Stimulated activated naive CD4-positive, alpha-beta T cell treated with Interleukin-2 at 50 U/mL for 16 hours (primary cell): ENCODE data around the gene PRKCI.
"Not testable (repeated sequence)": the region's sequence is repeated elsewhere in the genome, so short reads cannot be mapped to it uniquely, and the experiment has no call there.

ENCODE experiments used
- DNase-seq: peaks from one replicate; lab custom pipeline; 2025; lab: John Stamatoyannopoulos, UW

Gene PRKCI

GRCh38 chr3:170290194-170290593, 68.0 kb downstream of the PRKCI start:
- no peak for DNase-seq

DNA sequence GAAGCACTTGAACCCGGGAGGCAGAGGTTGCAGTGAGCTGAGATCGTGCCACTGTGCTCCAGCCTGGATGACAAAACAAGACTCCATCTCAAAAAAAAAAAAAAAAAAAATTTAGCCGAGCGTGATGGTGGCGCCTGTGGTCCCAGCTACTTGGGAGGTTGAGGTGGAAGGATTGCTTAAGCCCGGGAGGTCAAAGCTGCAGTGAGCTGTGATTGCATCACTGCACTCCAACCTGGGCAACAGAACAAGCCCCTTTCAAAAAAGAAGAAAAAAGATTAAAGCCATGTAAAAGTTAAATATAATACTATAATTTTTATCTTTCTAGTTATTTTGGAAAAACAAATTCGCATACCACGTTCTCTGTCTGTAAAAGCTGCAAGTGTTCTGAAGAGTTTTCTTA, 73.4 kb downstream of the PRKCI start:
- no peak for DNase-seq

DNA sequence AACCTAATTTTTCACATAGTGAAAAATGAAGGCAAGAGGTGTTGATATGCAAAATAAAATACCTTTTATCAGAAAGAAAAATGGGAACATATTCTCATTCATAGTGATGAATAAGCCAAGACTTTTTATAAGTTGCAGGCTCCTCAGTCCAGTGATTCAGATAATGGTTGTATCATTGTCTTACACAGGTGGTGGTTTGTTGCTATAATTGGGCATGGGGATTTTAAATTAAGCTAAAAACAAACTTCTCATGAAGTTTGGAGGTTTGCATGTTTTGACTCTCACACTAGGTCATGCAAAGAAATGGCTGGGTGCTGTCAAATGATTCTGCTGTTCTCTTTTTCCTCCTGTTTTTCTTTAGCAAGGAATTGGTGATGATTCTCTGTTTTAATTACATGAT, 74.5 kb downstream of the PRKCI start:
- no peak for DNase-seq

DNA sequence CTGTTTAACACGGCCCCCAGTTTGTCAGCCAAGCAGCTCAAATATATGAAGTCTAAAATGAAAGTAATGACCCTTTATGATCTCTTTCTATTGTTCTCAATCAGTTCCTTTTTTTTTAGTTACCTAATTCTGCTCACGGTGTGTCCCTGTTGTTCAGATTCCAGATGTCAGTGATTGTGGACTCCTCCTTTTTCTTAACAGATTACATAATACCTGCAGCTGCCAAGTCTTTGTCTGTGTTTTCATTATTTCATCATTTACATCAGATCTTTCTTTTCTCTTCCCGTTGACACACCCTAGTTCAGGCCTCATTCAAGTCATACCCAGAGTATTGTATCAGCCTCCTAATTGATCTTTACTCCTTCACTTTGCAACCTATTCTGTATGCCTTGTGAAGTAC, 79.2 kb downstream of the PRKCI start:
- DNase-seq, result no peak

GRCh38 chr3:170302008-170302407, 79.8 kb downstream of the PRKCI start:
- no peak for DNase-seq

- no peak for DNase-seq
Measured at GRCh38 chr3:170306015-170306414, 83.8 kb downstream of the PRKCI start.

DNA sequence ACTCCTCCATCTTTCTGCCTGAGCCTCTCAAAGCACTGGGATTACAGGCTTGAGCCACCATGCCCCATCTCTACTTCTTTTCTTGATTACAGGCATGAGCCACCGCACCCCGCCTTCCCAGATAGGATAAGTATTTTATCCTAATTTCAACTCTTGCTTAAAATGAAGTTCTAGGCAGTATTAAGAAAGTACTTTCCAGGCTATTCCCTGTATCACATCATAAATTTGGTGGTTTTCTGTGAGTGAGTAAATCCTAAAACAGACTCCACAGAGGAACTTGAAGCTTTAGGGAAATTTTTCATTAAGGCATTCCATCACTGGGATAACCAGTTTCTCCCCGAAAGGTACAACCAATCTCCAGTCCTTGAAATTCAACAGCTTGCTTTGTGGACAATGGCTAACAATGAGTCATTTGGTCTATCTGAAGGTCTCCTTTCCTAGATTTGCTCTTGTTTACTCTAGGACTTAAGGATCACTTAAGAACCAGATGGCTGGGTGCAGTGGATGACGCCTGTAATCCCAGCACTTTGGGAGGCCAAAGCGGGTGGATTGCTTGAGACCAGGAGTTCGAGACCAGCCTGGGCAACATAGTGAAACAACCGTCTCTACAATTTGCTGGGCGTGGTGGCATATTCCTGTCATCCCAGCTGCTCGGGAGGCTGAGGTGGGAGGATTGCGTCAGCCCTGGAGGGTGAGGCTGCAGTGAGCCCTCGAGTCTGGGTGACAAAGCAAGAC, 85.6 kb downstream of the PRKCI start:
- no peak for DNase-seq

DNA sequence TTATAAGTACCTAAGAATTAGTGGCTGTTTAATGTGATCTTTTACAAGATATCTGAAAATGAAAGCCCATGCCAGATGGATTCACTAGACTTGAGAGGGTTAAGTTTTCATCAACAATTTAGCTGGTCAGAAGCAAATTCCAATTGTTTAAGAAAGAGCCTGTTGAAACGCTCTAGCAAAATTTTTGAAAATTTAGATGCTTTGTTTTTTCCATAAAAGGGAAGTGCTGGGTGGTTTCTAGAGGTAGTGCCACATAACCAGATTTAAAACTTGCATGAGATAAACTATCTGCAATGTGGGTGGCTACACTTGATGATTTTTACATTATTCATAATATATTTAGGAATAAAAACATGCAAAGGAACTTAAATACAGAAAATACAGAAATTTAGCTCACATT, 86.8 kb downstream of the PRKCI start:
- no peak for DNase-seq

DNA sequence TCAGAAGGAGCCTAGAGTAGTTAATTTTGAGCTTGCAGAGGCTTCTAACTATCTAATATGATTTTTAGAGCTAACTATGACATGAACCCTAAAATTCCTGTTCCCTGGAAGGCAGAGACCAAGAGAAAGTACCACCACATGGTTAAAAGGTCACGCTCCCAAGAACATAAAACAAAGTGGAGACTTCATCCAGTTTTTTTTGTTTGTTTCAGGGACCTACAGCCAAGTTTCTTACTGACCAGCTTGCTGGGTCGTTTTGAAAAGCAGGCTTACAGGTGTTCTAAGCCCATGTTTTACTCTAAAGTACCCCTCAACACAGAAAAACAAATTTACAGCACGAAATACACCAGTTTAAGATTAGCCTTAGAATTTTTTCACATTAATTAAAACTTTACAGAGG, 95.7 kb downstream of the PRKCI start:
- DNase-seq, result no peak

GRCh38 chr3:170320461-170321121, 98.4 kb downstream of the PRKCI start:
- no peak for DNase-seq

GRCh38 chr3:170321321-170322034, 99.3 kb downstream of the PRKCI start:
- DNase-seq, result no peak

DNA sequence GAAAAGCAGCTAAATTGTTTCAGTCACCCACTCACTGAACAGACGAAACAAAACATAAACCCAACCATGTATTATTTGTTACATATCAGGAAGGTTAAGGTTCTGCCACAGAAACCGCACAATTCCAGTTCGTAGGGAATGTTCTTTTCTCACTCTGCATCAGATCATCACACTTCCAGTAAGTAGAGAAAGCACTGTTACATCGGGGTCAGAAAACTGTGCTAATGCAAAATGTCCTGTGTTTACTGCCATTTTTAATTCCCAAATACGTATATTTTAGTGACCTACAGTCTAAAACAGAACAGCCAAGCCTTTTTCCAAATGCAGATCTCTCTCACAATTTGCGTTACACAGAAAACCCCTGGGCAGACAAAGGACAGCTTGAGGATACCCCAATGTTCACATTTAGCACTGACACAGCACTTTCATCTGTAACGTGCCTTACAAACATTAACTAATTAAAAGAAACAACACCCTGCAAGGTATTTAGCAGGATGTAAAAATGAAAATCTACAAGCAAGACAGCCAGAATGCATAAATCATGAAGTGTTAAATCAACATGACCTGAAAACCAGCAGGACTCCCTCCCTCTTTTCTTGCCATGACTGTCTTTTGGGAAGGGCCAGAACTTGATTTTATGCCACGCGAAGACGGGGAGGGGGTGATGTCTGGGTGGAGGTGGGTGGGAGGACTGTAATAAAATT, 100.5 kb downstream of the PRKCI start:
- DNase-seq, result no peak

DNA sequence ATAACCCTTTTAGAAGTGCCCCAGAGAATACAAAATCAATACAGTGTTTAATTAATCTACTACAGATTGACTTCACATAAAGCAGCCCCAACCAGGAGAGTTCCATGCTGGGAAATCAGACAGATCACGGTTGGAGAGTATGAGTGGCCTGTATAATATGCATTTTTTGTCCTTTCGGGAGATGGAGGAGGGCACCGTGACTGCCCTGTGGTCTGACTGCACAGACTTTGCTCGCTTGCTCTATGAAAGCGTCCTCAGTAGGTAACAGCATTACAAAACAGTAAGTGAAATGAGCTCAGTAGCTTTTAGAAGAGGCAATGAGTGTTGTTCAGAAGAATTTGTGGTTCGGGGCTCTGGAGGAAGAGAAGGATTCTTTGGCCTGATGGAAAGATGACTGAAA, 101.1 kb downstream of the PRKCI start:
- no peak for DNase-seq

- DNase-seq, result no peak
Measured at GRCh38 chr3:170324962-170325361, 102.7 kb downstream of the PRKCI start.

DNA sequence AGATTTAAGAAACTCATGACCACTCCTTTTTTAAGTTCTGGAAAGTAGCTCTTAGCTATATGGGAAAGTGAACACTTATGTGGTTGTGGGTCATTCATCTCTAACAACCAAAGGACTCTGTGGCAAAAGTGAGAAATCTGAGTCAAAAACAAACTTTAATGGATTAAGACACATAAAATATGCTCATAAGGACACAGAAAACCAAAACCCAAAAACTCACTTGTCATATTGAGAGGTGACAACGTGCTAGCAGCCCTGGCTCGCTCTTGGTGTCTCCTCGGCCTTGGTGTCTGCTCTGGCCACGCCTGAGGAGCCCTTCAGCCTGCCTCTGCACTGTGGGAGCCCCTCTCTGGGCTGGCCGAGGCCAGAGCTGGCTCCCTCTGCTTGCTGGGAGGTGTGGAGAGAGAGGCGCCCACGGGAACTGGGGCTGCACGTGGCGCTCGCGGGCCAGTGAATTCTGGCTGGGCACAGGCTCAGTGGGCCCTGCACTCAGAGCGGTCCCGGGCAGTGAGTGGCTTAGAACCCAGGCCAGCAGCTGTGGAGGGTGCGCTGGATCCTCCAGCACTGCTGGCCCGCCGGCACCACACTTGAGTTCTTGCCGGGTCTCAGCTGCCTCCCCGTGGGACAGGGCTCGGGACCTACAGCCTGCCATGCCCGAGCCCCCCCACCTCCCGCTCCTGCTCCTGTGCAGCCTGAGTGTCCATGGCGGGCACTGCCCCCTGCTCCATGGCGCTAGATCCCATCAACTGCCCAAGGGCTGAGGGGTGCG, 105.0 kb downstream of the PRKCI start:
- DNase-seq, result no peak

DNA sequence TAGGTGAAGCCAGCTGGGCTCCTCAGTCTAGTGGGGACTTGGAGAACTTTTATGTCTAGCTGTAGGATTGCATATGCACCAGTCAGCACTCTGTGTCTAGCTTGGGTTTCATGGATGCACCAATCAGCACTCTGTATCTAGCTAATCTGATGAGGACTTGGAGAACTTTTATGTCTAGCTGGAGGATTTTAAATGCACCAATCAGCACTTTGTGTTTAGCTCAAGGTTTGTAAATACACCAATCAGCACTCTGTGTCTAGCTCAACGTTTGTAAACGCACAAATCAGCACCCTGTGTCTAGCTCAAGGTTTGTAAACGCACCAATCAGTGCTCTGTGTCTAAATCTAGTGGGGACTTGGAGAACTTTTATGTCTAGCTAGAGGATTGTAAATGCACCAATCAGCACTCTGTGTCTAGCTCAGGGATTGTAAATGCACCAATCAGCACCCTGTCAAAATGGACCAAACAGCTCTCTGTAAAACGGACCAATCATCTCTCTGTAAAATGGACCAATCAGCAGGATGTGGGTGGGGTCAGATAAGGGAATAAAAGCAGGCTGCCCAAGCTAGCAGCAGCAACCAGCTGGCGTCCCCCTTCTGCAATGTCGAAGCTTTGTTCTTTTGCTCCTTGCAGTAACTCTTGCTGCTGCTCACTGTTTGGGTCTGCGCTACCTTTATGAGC, 105.8 kb downstream of the PRKCI start:
- not testable (repeated sequence) for DNase-seq

- no peak for DNase-seq
Measured at GRCh38 chr3:170330366-170330765, 108.1 kb downstream of the PRKCI start.

DNA sequence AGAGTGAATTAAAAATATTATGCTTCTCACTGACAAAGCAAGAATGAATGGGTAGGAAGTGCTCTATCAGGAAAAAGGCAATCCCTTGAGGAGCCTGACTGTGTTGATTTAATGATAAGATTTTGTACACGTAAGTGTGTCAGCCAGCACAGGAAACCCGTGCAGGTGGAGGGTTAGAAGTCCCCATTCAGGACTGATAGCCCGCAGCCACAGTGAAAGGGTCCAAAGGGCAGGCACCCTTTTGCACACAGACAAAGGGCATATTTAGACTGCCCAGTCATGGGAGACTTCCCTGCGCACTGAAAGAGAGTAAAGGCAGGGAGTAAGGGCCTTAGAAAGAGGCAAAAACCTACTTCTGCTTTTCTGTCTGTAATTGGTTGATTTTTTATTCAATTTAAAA, 108.9 kb downstream of the PRKCI start:
- no peak for DNase-seq

DNA sequence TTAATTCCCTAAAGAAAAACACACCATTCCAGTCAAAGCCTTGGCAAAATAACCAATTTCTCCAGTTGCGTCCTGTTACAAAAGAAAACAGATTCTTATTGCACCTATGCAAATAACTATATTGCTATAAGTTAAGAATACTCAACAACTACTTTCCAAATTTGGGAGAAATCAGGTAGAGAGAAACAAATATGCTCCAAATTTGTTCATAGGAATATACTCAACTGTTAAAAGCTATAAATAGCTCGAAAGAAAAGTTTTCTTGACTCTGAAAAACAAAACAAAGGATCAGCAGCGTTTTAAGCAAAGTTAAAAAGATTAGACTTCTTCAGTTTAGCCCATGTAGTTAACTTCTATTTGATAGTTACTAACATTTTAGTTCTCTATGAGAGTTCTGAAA, 115.2 kb downstream of the PRKCI start:
- DNase-seq, result no peak

DNA sequence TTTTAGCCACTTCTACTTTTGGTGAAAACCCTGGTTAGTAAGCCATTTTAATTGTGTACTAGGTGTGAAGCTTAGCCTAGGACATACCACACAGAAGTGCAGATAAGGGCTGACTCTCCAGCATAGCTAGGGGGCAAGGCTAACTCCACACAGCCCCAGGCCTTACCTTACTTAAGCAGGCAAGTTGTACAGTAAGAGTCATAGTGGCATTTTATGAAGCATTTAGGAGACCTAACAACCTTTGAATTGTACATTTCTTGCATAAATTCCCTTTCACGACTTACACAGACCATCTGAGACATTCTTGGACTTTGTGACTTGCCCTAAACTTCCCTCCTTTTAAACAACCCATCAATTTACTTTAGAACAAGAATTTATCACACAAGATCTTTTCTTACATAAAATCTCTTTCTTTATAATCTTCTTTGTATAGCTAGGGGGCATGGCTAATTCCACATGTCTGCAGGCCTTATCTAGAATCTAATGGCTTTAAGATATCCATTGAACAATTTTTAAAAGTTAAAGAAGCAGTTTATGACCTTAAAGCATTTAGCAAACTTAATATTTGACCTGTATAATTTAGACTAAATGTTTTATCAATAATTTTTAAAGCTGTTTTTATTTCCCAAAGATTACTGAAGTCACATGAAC, 116.6 kb downstream of the PRKCI start:
- DNase-seq, result no peak

GRCh38 chr3:170342273-170342672, 120.0 kb downstream of the PRKCI start:
- not testable (repeated sequence) for DNase-seq
